Glutamatergic neuron (in vitro differentiated cells): ENCODE results near the gene ST6GALNAC3. TPM values are rescaled to one million over a fixed set of nuclear protein-coding genes. Genes with fewer than 3 reads are reported as not detected.
"Not testable (repeated sequence)": the region's sequence is repeated elsewhere in the genome, so short reads cannot be mapped to it uniquely, and the experiment has no call there.

ENCODE experiments used
- DNase-seq: peaks from one replicate; pipeline ENCODE4 v3.0.0; 2022
- H3K27ac Mint-ChIP-seq: one replicate; pipeline ENCODE4 v1.8.0; 2020; ENCODE audit warnings: mild to moderate bottlenecking, mixed read lengths, inconsistent platforms; ENCODE audit not compliant: unreplicated experiment
- H3K27me3 Mint-ChIP-seq: one replicate; pipeline ENCODE4 v1.8.0; 2020; ENCODE audit warnings: mild to moderate bottlenecking, moderate library complexity, mixed read lengths, inconsistent platforms; ENCODE audit not compliant: unreplicated experiment
- H3K36me3 Mint-ChIP-seq: one replicate; pipeline ENCODE4 v1.8.0; 2020; ENCODE audit warnings: mild to moderate bottlenecking, mixed read lengths, inconsistent platforms; ENCODE audit not compliant: unreplicated experiment
- H3K4me1 Mint-ChIP-seq: one replicate; pipeline ENCODE4 v1.8.0; 2020; ENCODE audit warnings: mild to moderate bottlenecking, low read depth, mixed read lengths, inconsistent platforms; ENCODE audit not compliant: unreplicated experiment
- H3K4me3 Mint-ChIP-seq: one replicate; pipeline ENCODE4 v1.8.0; 2020; ENCODE audit warnings: mild to moderate bottlenecking, mixed read lengths, inconsistent platforms; ENCODE audit not compliant: unreplicated experiment
- H3K9me3 Mint-ChIP-seq: one replicate; pipeline ENCODE4 v1.8.0; 2020; ENCODE audit warnings: mild to moderate bottlenecking, moderate library complexity, mixed read lengths, inconsistent platforms; ENCODE audit not compliant: unreplicated experiment
- total RNA-seq: library from RNA; stranded (reverse); fragmentation: NEBNext Ultra II Directional; extraction: Animal tissue kit (Norgen Biotek cat#: 25700); gene quantifications from one replicate; pipeline ENCODE4 v1.2.1, GENCODE V29; 2021; ENCODE audit not compliant: unreplicated experiment
- TF ChIP-seq, protein P1 (sequence below): fragments of 200-600 bp; sonication (generic); IDR thresholded peaks from one replicate; pipeline ENCODE4 v1.5.0; 2021; ENCODE audit not compliant: partially characterized antibody, unreplicated experiment

The ST6GALNAC3 gene
- total RNA-seq, 1 donor from 2014 or later, result 6.5 TPM

DNA sequence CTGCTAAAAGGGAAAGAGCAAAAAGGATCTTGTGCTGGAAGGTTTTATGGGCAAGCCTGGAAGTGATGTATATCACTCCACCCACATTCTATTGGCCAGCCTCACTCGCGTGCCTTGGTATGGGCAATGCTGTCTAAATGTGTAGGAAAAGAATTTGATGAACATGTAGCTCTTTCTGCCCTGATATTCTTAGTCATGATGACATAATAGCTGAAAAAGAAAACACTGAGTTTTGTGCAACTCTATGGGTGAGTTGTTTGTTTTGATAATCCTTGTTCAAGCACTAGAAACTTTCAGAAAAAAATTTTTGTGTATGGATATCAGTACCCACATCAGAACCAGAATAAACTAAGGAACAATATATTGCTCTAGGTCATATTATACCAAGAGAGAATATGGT lies 561.2 kb downstream of the ST6GALNAC3 start:
- Mint-ChIP-seq H3K4me1 (no peaks in the 10 kb centered on the region), H3K4me3 (no peak overlapping the region), H3K36me3 (no peaks in the 10 kb centered on the region), H3K27ac (no peak overlapping the region), H3K9me3 (no peaks in the 10 kb centered on the region), H3K27me3 (no peaks in the 10 kb centered on the region)
- TF ChIP-seq, protein P1, sequence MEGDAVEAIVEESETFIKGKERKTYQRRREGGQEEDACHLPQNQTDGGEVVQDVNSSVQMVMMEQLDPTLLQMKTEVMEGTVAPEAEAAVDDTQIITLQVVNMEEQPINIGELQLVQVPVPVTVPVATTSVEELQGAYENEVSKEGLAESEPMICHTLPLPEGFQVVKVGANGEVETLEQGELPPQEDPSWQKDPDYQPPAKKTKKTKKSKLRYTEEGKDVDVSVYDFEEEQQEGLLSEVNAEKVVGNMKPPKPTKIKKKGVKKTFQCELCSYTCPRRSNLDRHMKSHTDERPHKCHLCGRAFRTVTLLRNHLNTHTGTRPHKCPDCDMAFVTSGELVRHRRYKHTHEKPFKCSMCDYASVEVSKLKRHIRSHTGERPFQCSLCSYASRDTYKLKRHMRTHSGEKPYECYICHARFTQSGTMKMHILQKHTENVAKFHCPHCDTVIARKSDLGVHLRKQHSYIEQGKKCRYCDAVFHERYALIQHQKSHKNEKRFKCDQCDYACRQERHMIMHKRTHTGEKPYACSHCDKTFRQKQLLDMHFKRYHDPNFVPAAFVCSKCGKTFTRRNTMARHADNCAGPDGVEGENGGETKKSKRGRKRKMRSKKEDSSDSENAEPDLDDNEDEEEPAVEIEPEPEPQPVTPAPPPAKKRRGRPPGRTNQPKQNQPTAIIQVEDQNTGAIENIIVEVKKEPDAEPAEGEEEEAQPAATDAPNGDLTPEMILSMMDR, result no peak
- no peak for DNase-seq

DNA sequence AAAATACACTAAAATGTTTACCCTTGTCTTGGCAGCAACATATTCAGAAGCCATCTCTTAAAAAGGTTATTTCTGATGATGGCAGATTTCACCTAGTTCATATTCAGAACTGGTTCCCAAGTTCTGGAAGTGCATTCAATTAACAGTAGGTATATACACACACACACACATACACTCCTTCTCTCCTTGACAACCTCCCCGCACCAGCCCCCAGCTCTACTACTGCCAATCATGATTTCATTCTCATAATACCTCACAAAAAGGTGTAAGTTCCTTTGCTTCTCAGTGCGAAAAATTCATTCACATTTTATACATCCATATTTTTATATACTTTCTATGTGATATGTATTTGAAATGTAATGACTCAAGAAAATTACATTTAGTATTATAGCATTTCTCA lies 564.6 kb downstream of the ST6GALNAC3 start:
- no peaks in the 10 kb centered on the region for H3K4me1 Mint-ChIP-seq
- TF ChIP-seq, protein P1, result no peak
- no peaks in the 10 kb centered on the region for H3K27me3 Mint-ChIP-seq
- no peak overlapping the region for H3K4me3 Mint-ChIP-seq
- no peak overlapping the region for H3K27ac Mint-ChIP-seq
- H3K9me3 Mint-ChIP-seq, result no peaks in the 10 kb centered on the region
- no peak for DNase-seq
- no peaks in the 10 kb centered on the region for H3K36me3 Mint-ChIP-seq

DNA sequence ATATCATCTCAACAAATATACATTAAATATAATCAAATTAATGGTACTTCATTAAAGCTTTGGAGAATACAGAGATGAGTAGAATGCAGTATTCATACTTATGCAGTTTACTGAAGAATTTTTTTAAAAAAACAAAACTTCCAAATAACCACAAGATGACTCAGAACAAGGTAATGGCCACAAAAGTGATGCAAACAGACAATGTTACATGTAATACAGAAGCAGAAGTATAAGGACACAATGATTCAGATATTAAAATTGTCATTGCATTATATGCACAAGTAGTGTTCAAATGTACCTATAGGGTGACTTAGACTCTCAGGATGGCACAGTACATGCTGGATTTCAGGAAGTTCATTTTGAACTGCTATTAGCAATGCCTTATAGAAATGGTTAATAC lies 565.5 kb downstream of the ST6GALNAC3 start:
- Mint-ChIP-seq H3K9me3 (no peaks in the 10 kb centered on the region), H3K27ac (no peak overlapping the region), H3K27me3 (no peaks in the 10 kb centered on the region), H3K4me3 (no peak overlapping the region), H3K36me3 (no peaks in the 10 kb centered on the region), H3K4me1 (no peaks in the 10 kb centered on the region)
- no peak for DNase-seq
- TF ChIP-seq, protein P1, result no peak

DNA sequence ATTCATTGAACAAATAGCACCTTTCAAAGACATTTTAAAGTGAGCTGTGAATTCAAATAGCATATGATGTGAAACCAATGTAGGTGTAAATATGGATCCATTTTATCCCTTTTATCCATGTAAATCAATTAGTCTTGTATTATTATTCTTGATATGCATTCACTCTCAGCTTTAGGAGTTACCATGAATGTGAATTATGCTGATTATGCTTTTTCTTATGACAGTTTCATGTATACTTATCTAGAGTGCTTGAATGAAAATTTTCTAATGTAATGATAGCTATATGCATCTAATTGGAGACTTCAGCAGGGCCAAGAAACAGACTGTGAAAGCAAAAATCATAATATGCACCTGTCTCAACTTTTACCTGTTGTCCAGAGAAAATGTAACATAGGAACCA lies 566.2 kb downstream of the ST6GALNAC3 start:
- no peaks in the 10 kb centered on the region for H3K27me3 Mint-ChIP-seq
- H3K4me3 Mint-ChIP-seq, result no peak overlapping the region
- TF ChIP-seq, protein P1, result no peak
- H3K27ac Mint-ChIP-seq, result no peak overlapping the region
- no peak for DNase-seq
- no peaks in the 10 kb centered on the region for H3K36me3 Mint-ChIP-seq
- no peaks in the 10 kb centered on the region for H3K4me1 Mint-ChIP-seq
- no peaks in the 10 kb centered on the region for H3K9me3 Mint-ChIP-seq

DNA sequence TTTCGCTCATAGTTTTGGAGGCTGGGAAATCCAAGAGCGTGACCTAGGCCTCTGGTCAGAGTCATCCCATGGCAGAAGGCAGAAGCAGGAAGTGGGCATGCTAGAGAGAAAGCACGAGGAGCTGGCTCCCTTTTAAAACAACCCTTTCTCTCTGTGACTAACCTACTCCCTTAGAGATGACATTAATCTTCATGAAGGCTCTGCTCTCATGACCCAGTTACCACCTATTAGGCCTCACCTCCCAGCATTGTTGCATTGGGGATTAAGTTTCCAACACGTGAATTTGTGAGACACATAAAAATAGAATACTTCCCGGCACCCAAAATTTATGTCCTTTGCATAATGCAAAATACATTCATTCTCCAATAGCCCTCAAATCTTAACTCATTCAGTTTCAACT lies 569.6 kb downstream of the ST6GALNAC3 start:
- Mint-ChIP-seq H3K36me3 (no peaks in the 10 kb centered on the region), H3K27me3 (no peaks in the 10 kb centered on the region), H3K9me3 (no peaks in the 10 kb centered on the region), H3K27ac (no peak overlapping the region), H3K4me3 (no peak overlapping the region), H3K4me1 (no peaks in the 10 kb centered on the region)
- DNase-seq, result no peak
- TF ChIP-seq, protein P1, result no peak

DNA sequence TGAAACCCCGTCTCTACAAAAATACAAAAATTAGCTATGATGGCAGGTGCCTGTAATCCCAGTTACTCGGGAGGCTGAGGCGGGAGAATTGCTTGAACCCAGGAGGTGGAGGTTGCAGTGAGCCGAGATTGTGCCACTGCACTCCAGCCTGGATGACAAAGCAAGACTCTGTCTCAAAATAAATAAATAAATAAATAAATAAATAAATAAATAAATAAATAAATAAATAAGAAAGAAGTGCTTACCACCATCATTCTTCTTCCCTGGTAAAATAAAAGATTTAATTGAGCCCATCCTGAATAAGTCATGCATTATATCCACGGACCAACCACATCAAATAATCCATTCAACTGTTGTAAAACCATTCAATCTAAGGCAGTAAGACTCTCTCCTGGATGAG lies 578.3 kb downstream of the ST6GALNAC3 start:
- not testable (repeated sequence) for H3K4me1 Mint-ChIP-seq, H3K9me3 Mint-ChIP-seq, H3K27ac Mint-ChIP-seq, H3K27me3 Mint-ChIP-seq, H3K36me3 Mint-ChIP-seq, DNase-seq, H3K4me3 Mint-ChIP-seq
